ENCODE results near the gene MAN1A1. TPM values are rescaled to one million over a fixed set of nuclear protein-coding genes. Genes with fewer than 3 reads are reported as not detected.

MAN1A1 gene
- total and polyA plus RNA-seq, 2 of the 8 experiments (the other 6 are each of a cell fraction or from before 2014, with no cell fraction given): 1.8 to 5.4 TPM

GRCh38 chr6:119195204-119195603 is 154.4 kb downstream of the MAN1A1 start (continued):
- TF ChIP-seq CHD7 (IDR thresholded peaks at IDR 0.05; ENCODE audit: insufficient replicate concordance, low read length) (no peak), BRCA1 (IDR thresholded peaks at IDR 0.05; ENCODE audit: low read depth, low read length) (no peak), POLR2A (IDR thresholded peaks at IDR 0.05; ENCODE audit: control extremely low read depth in 1 of 2, low read depth in 2 of 2, low read length in 2 of 2) (no peak), RAD21 (IDR thresholded peaks at IDR 0.05 in 1 of 2, conservative IDR thresholded peaks at IDR 0.05 in 1 of 2; ENCODE audit: low read depth in 2 of 2, low read length in 2 of 2) (no peak), RBBP5 (IDR thresholded peaks at IDR 0.05; ENCODE audit: borderline replicate concordance, low read depth, low read length) (no peak), BCL11A (IDR thresholded peaks at IDR 0.05; ENCODE audit: low read depth in 2 of 2, low read length in 2 of 2) (no peak), FOSL1 (IDR thresholded peaks at IDR 0.05; ENCODE audit: insufficient read depth, low read depth, low read length) (no peak), ZNF274 (IDR thresholded peaks at IDR 0.05; ENCODE audit: borderline replicate concordance, extremely low read depth, low read length) (no peak), TAF7 (optimal IDR thresholded peaks at IDR 0.05; ENCODE audit: borderline replicate concordance, low read depth, low read length) (no peak), SP1 (IDR thresholded peaks at IDR 0.05; ENCODE audit: low read depth, low read length) (no peak), BACH1 (IDR thresholded peaks at IDR 0.05; ENCODE audit: low read length) (no peak), CHD1 (IDR thresholded peaks at IDR 0.05; ENCODE audit: low read depth, low read length) (no peak), GABPA (IDR thresholded peaks at IDR 0.05; ENCODE audit: borderline replicate concordance, insufficient read depth, low read length) (no peak)
